Astrocyte (in vitro differentiated cells and primary cell): ENCODE data around the gene TBPL1.

Experiments
- CTCF ChIP-seq: IDR thresholded peaks from 2 replicates; pipeline ENCODE4 v1.5.1; 2011; ENCODE audit warnings: low read depth, mild to moderate bottlenecking, inconsistent platforms, low read length, moderate library complexity; ENCODE audit not compliant: insufficient read depth
- EZH2 ChIP-seq: IDR thresholded peaks from 2 replicates; pipeline ENCODE4 v1.6.1; 2012; ENCODE audit warnings: mild to moderate bottlenecking, low read length, inconsistent platforms; ENCODE audit not compliant: insufficient read depth

- TF ChIP-seq CTCF (no peak), EZH2 (no peak)
These were observed 58.0 kb downstream of the TBPL1 start for GRCh38 chr6:134010974-134011373.
